BLaER1 (cell line): ENCODE data around the gene ART5.

Experiments
- H3K27ac ChIP-seq: shearing (Covaris generic); formaldehyde crosslinking; 2 replicates; pipeline ENCODE4 v1.8.1; 2022
- H3K27me3 ChIP-seq: shearing (Covaris generic); formaldehyde crosslinking; 2 replicates; pipeline ENCODE4 v1.8.1; 2022
- H3K36me3 ChIP-seq: shearing (Covaris generic); formaldehyde crosslinking; 2 replicates; pipeline ENCODE4 v1.8.1; 2022
- H3K4me1 ChIP-seq: shearing (Covaris generic); formaldehyde crosslinking; 2 replicates; pipeline ENCODE4 v1.8.1; 2022
- H3K4me2 ChIP-seq: shearing (Covaris generic); formaldehyde crosslinking; 2 replicates; pipeline ENCODE4 v1.8.1; 2022
- H3K4me3 ChIP-seq: shearing (Covaris generic); formaldehyde crosslinking; 2 replicates; pipeline ENCODE4 v1.8.1; 2022
- H3K9ac ChIP-seq: shearing (Covaris generic); formaldehyde crosslinking; 2 replicates; pipeline ENCODE4 v1.8.1; 2022
- H3K9me3 ChIP-seq: shearing (Covaris generic); formaldehyde crosslinking; 2 replicates; pipeline ENCODE4 v1.8.1; 2022
- H4K20me1 ChIP-seq: shearing (Covaris generic); formaldehyde crosslinking; 2 replicates; pipeline ENCODE4 v1.8.1; 2022
- Cebpa-rat ChIP-seq: shearing (Covaris generic); IDR thresholded peaks from 2 replicates; pipeline ENCODE4 v1.8.1; 2022

The ART5 gene

GRCh38 chr11:3642071-3642951, 519 bp upstream of the ART5 start:
- H3K36me3 ChIP-seq, result no peaks in the 10 kb centered on the region
- H3K4me1 ChIP-seq, result peaks cover 10% of the 10 kb centered on the region
- peak overlapping the region; percentile 93 for H3K4me2 ChIP-seq
- H3K9ac ChIP-seq, result peak overlapping the region; percentile 68
- TF ChIP-seq Cebpa-rat, result no peak
- H3K9me3 ChIP-seq, result peaks cover 19% of the 10 kb centered on the region; the same call in 1 of the 2 replicates
- peak overlapping the region; percentile 67 for H3K4me3 ChIP-seq
- no peaks in the 10 kb centered on the region for H4K20me1 ChIP-seq
- peaks cover 26% of the 10 kb centered on the region for H3K27me3 ChIP-seq
- H3K27ac ChIP-seq, result peak overlapping the region; percentile 18; the same call in 1 of the 2 replicates

GRCh38 chr11:3641191-3641590, 601 bp downstream of the ART5 start:
- no peak for TF ChIP-seq Cebpa-rat
- H3K4me2 ChIP-seq, result no peak overlapping the region
- H3K27ac ChIP-seq, result no peak overlapping the region
- peaks cover 10% of the 10 kb centered on the region for H3K4me1 ChIP-seq
- peaks cover 26% of the 10 kb centered on the region for H3K27me3 ChIP-seq
- no peak overlapping the region for H3K9ac ChIP-seq
- H3K9me3 ChIP-seq, result peaks cover 19% of the 10 kb centered on the region; the same call in 1 of the 2 replicates
- no peak overlapping the region for H3K4me3 ChIP-seq
- no peaks in the 10 kb centered on the region for H4K20me1 ChIP-seq
- H3K36me3 ChIP-seq, result no peaks in the 10 kb centered on the region

GRCh38 chr11:3639841-3640240, 2.0 kb downstream of the ART5 start:
- H3K27ac ChIP-seq, result no peak overlapping the region
- H3K9me3 ChIP-seq, result peaks cover 17% of the 10 kb centered on the region; the same call in 1 of the 2 replicates
- H3K4me3 ChIP-seq, result no peak overlapping the region
- H4K20me1 ChIP-seq, result no peaks in the 10 kb centered on the region
- no peak overlapping the region for H3K9ac ChIP-seq
- no peak overlapping the region for H3K4me2 ChIP-seq
- no peaks in the 10 kb centered on the region for H3K36me3 ChIP-seq
- TF ChIP-seq Cebpa-rat, result no peak
- H3K4me1 ChIP-seq, result peaks cover 10% of the 10 kb centered on the region
- H3K27me3 ChIP-seq, result peaks cover 26% of the 10 kb centered on the region

- H3K27ac ChIP-seq, result no peak overlapping the region
- no peak overlapping the region for H3K4me3 ChIP-seq
- peaks cover 10% of the 10 kb centered on the region for H3K4me1 ChIP-seq
- no peaks in the 10 kb centered on the region for H3K36me3 ChIP-seq
- no peak for TF ChIP-seq Cebpa-rat
- no peak overlapping the region for H3K4me2 ChIP-seq
- no peak overlapping the region for H3K9ac ChIP-seq
- peaks cover 24% of the 10 kb centered on the region for H3K27me3 ChIP-seq
- H3K9me3 ChIP-seq, result peaks cover 8% of the 10 kb centered on the region; the same call in 1 of the 2 replicates
- H4K20me1 ChIP-seq, result no peaks in the 10 kb centered on the region
These were observed 3.3 kb downstream of the ART5 start for GRCh38 chr11:3638513-3638912.

GRCh38 chr11:3637201-3637600, 4.6 kb downstream of the ART5 start:
- no peak overlapping the region for H3K4me2 ChIP-seq
- no peak for TF ChIP-seq Cebpa-rat
- no peak overlapping the region for H3K9ac ChIP-seq
- peaks cover 11% of the 10 kb centered on the region for H3K27me3 ChIP-seq
- H3K9me3 ChIP-seq, result 0 out of 2 replicates have a peak, but pooled peaks cover 3% of the 10 kb centered on the region
- H3K4me1 ChIP-seq, result 0 out of 2 replicates have a peak, but pooled peaks cover under 1% of the 10 kb centered on the region
- H3K4me3 ChIP-seq, result no peak overlapping the region
- no peaks in the 10 kb centered on the region for H4K20me1 ChIP-seq
- H3K27ac ChIP-seq, result no peak overlapping the region
- no peaks in the 10 kb centered on the region for H3K36me3 ChIP-seq

GRCh38 chr11:3635641-3636375, 6.0 kb downstream of the ART5 start:
- no peak for TF ChIP-seq Cebpa-rat
- Histone ChIP-seq H3K9ac (no peak overlapping the region), H3K9me3 (no peaks in the 10 kb centered on the region), H3K4me2 (no peak overlapping the region), H3K36me3 (no peaks in the 10 kb centered on the region), H3K27ac (no peak overlapping the region), H3K4me1 (no peaks in the 10 kb centered on the region), H3K4me3 (no peak overlapping the region), H3K27me3 (no peaks in the 10 kb centered on the region), H4K20me1 (no peaks in the 10 kb centered on the region)

- no peak for TF ChIP-seq Cebpa-rat
- no peak overlapping the region for H3K9ac ChIP-seq
- H3K27me3 ChIP-seq, result no peaks in the 10 kb centered on the region
- no peaks in the 10 kb centered on the region for H4K20me1 ChIP-seq
- H3K27ac ChIP-seq, result no peak overlapping the region
- H3K36me3 ChIP-seq, result no peaks in the 10 kb centered on the region
- no peaks in the 10 kb centered on the region for H3K4me1 ChIP-seq
- no peak overlapping the region for H3K4me2 ChIP-seq
- no peak overlapping the region for H3K4me3 ChIP-seq
- no peaks in the 10 kb centered on the region for H3K9me3 ChIP-seq
These were observed 9.6 kb downstream of the ART5 start for GRCh38 chr11:3632070-3632660.

GRCh38 chr11:3631331-3631730, 10.5 kb downstream of the ART5 start:
- no peaks in the 10 kb centered on the region for H3K27me3 ChIP-seq
- no peak overlapping the region for H3K4me2 ChIP-seq
- H3K27ac ChIP-seq, result no peak overlapping the region
- H3K36me3 ChIP-seq, result no peaks in the 10 kb centered on the region
- no peak for TF ChIP-seq Cebpa-rat
- no peaks in the 10 kb centered on the region for H4K20me1 ChIP-seq
- no peak overlapping the region for H3K9ac ChIP-seq
- H3K4me3 ChIP-seq, result no peak overlapping the region
- H3K4me1 ChIP-seq, result 0 out of 2 replicates have a peak, but pooled peaks cover 2% of the 10 kb centered on the region
- no peaks in the 10 kb centered on the region for H3K9me3 ChIP-seq

GRCh38 chr11:3627291-3627690, 14.5 kb downstream of the ART5 start:
- Histone ChIP-seq H3K4me1 (0 out of 2 replicates have a peak, but pooled peaks cover 5% of the 10 kb centered on the region), H3K36me3 (no peaks in the 10 kb centered on the region), H3K27ac (no peak overlapping the region), H3K4me3 (no peak overlapping the region), H3K27me3 (no peaks in the 10 kb centered on the region), H3K9me3 (no peaks in the 10 kb centered on the region), H3K4me2 (no peak overlapping the region), H4K20me1 (no peaks in the 10 kb centered on the region), H3K9ac (no peak overlapping the region)
- TF ChIP-seq Cebpa-rat, result no peak
